Stimulated activated CD8-positive, alpha-beta memory T cell treated with anti-CD3 and anti-CD28 coated beads, Interleukin-15, amount 100 ng/mL, for 4 hours (primary cell): ENCODE results near the gene NPHP1.
"Not testable (repeated sequence)": the region's sequence is repeated elsewhere in the genome, so short reads cannot be mapped to it uniquely, and the experiment has no call there.

Experiments used
- DNase-seq, 2 donors: peaks; one replicate each; pipeline ENCODE4 v3.0.0-alpha.2; 2020; ENCODE audit warnings: low read depth in 2 of 2

Gene NPHP1

DNA sequence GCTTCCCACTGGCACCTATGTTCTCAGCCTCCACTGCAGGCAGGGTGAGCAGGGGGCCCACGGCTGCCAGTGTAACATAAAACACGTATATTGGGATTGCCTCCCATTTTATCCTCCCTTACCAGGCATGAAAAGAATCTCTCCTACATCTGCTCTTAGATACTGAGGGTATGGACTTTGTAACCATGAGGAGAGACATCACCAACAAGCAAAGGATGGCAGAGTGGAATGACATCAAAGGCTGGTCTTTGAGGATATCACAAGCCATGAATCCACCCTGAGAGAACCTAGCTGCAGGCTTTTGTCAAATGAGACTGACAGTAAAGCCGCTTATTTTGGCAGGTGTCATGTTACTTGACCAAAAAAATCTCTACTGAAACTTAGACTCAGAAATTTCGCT is 7.4 kb downstream of the NPHP1 start:
- no peak for DNase-seq

DNA sequence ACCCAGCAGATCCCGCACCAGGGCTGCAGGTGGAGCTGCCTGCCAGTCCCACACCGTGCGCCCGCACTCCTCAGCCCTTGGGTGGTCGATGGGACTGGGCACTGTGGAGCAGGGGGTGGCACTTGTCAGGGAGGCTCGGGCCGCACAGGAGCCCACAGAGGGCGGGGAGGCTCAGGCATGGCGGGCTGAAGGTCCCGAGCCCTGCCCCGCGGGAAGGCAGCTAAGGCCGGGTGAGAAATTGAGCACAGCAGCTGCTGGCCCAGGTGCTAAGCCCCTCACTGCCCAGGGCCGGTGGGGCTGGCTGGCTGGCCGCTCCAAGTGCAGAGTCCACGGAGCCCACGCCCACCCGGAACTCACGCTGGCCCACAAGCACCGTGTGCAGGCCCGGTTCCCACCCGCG is 14.6 kb downstream of the NPHP1 start:
- not testable (repeated sequence) for DNase-seq

DNA sequence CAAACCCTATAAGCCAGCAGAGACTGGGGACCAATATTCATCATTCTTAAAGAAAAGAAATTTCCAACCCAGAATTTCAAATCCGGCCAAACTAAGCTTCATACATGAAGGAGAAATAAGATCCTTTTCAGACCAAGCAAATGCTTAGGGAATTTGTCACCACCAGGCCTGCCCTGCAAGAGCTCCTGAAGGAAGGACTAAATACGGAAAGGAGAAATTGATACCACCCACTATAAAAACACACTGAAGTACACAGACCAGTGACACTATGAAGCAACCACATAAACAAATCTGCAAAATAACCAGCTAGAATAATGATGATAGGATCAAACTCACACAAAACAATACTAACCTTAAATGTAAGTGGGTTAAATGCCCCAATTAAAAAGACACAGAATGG is 22.4 kb downstream of the NPHP1 start:
- DNase-seq = no peak

DNA sequence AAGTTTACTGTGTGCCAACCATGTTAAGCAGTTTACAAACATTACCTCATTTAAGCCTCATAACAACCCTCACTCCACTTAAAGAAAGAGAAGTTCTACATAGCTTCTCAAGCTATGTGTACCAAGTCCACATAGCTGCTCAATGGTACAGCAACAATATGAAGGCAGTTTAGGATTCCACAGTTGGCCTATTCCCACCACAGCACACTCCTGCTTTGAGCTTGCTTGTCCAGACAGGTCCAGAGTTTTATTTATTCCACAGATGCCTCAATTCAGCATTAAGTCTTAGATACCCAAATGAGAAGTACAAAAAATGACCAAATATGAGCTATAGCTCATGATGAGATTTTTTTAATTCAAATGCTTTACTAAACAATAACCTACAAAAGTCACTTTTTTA is 24.8 kb downstream of the NPHP1 start:
- no peak for DNase-seq

DNA sequence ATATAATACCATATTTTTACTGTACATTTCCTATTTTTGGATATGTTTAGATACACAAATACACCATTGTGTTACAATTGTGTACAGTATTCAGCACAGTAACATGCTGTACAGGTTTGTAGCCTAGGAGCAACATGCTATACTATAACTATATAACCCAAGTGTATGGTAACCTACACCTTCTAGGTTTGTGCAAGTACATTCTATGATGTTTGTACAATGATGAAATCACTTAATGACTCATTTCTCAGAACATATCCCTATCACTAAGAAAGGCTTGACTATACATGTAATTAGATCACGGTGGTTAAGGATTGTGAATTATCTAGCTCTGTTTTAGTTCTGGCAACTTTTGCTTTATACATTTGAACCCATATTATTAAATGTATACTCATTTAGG is 31.3 kb downstream of the NPHP1 start:
- no peak for DNase-seq

DNA sequence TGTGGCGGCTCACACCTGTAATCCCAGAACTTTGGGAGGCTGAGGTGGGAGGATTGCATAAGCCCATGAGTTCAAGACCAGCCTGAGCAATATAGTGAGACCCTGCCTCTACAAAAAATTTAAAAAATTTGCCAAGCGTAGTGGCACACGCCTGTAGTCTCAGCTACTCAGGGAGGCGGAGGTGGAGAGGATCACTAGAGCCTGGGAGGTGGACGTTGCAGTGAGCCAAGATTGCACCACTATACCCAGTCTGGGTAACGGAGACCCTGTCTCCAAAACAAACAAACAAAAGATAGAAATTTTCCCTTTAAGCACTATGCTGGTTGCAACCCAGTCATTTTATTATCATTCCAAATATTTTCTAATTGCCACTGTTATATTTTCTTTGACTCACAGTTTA is 32.3 kb downstream of the NPHP1 start:
- no peak for DNase-seq

DNA sequence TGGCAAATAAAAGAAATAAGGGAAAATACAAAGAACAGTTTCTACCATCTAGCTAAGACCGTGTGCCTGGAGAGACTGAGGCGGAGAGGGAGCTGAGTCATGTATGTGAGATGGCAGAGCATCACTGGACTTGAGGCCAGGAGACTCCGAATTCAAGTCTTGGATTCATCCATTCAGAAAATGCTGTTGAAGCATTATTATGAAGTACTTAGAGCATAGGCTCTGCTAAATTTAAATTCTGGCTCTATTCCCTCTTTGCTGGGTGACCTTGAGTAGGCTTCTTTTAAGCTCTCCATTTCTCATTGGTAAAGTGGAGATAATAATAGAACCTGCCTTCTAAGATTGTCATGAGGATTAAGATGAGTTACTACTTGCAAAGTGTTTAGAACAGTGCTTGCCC is 34.7 kb downstream of the NPHP1 start:
- no peak for DNase-seq

DNA sequence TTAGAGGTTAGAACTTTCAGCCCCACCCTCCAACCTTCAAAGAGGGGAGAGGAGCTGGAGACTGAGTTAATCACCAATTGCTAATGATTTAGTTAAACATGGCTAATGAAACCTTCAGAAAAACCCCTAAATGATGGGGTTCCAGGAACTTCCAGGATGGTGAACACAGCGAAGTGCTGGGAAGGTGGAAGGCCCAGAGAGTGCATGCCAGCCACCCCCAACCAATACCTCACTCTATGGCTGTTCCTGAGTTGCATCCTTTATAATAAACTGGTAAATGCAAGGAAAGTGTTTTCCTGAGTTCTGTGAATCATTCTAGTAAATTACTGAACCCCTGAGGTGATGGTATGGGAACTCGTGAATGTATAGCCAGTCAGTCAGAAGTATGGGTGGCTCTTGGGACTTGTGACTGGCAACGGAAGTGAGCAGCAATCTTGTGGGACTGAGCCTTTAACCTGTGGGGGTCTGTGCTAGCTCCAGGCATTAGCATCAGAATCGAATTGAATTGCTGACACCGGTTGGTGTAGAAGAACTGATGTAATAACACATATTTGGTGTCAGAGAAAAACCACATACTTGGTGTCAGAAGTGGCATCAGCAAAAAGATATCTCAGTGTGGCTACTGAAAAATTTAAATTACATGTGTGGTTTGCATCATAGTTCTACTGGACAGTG is 37.4 kb downstream of the NPHP1 start:
- no peak for DNase-seq

DNA sequence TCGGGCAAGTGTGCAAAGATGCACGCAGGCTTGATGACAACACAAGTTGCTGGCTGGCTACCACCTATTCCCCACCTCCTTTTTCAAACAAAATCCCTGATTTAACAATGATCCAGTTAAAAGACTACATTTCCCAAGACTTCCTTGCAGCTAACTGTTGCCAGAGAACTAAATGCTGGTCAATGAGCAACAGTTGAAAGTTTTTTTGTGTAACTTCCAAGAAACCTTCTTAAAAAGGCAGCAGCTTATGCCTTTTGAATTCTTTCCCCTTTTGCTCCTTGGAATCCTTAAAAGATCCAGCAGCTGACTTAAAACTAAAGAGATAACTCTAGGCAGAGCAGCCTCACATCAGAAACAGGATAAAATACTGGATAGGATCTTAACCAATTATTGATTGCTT is 38.5 kb downstream of the NPHP1 start:
- no peak for DNase-seq

DNA sequence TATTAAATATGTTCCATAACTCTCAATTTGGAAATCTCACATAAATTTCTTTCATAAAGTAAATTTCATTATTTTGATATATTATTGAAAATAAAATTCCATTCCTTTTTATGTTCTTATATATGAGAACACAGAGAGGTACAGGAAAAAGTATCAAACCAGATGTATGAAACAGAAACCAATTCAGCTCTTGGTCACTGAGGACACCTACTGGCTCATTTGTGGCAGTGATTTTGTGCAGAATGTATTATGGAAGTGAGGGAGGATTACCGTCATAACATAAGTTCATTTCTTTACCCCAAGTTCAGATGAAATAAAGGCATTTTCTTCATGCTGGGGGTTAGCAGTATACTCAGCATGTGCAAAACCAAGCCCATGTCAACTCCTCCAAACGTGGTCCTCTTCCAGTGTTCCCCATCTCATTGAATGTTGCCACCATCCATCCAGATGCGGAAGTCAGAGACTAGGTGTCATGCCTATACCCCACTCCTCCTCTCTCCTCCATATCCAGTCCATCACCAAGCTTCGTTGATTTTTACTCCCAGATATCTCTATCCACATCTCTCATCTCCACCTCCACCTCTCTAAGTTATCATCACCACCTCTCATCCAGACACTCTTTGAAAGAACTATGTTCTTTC is 47.5 kb downstream of the NPHP1 start:
- no peak for DNase-seq

DNA sequence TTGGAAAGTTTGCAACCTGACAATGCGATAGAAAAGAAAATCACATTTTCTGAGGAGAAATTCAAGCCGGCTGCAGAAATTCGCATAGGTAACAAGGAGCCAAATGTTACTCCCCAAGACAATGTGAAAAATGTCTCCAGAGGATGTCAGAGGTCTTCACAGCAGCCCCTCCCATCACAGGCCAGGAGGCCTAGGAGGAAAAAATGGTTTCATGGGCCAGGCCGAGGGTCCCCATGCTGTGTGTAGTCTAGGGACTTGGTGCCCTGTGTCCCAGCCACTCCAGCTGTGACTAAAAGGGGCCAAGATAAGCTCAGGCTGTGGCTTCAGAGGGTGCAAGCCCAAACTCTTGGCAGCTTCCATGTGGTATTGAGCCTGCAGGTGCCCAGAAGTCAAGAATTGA is 50.0 kb downstream of the NPHP1 start:
- not testable (repeated sequence) for DNase-seq

DNA sequence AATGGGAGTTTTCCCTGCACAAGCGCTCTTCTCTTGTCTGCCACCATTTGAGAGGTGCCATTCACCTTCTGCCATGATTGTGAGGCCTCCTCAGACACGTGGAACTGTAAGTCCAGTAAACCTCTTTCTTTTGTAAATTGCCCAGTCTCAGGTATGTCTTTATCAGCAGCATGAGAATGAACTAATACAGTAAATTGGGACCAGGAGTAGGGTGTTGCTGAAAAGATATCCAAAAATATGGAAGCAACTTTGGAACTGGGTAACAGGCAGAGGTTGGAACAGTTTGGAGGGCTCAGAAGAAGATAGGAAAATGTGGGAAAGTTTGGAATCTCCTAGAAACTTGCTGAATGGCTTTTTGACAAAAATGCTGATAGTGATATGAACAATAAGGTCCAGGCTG is 50.6 kb downstream of the NPHP1 start:
- not testable (repeated sequence) for DNase-seq

DNA sequence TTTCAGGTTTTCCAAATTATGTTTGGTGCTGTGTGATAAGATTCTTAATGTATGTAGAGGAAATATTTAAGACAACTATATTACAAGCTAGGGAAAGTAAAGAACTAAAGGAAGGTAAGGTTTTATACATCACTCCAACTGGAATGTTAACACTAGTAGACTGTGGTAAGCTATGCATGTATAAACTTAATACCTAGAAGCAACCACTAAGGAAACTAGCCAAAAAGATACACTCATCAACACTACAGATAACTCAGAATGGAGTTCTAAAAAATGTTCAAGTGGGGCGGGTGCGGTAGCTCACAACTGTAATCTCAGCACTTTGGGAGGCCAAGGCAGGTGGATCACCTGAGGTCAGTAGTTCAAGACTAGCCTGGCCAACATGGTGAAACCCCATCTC is 51.4 kb downstream of the NPHP1 start:
- no peak for DNase-seq

DNA sequence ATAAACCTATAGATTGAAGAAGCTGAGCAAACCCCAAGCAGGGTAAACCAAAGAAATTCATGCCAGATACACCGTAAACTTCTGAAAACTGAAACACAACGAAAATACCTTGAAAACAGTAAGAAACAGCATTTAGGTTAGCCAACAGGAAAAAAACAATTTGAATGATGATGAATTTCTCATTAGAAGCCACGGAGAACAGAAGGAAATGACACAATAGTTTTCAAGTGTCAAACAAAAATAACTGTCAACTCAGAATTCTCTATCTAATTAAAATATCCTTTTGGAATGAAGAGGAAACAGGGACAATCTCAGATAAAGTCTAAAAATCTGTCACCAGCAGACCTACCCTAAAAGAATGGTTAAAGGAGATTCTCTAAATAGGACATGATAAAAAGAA is 51.9 kb downstream of the NPHP1 start:
- DNase-seq = no peak

DNA sequence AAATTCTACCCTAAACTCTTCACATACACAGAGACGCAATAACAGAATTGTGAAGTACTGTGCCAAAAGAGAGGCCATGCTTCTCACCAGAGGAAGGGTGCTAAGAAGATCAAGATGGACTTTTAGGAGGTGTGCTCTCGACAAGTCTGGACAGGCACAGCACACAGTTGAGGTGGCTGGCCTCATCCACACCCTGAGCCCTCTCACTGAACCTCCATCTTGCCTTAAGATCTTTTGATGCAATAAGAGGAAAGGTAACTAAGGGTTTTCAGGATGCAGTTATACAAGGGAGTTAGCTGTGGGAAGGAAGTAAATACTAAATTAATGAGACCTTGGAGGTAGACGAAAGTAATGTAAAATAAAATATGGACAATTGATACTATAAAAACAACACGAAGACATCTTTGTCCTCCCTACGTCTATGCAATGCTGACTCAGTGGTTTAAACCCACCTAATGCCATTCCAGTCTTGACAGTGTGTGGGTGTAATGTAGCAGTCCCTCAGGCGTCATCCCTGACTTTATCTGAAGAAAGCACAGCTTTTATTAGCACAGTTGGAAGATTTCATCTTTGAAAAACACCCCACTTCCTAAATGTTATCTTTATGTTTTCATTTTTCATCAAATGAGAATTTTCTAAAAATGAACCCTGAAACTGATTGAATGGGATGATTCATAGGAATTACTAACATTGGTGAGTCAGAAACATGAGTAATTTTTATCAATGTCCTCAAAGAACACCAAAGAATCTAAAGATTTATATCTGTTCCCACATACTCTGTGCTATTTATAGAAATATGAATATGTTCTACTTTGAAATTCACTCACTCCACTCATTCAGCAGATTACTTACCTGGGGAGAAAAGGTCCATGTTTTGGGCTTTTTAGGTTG is 55.2 kb downstream of the NPHP1 start:
- DNase-seq = no peak

DNA sequence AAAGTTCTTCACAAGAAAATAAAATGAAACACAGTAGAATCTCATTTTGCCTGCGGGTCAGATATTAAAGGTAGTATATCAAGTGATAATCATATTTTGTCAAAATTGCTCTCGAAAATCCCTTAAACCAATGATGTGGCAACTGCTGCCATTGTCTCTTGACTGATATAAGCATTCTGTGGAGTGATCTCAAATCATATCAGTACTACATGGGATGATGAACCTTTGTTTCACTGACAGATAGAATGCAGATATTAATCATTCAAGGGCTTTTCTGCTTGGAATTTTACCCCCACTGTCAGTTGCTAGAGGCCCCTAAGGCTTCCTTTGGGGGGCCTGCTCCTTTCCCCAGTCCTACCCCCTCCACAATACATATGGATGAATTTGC is 57.9 kb downstream of the NPHP1 start:
- no peak for DNase-seq

DNA sequence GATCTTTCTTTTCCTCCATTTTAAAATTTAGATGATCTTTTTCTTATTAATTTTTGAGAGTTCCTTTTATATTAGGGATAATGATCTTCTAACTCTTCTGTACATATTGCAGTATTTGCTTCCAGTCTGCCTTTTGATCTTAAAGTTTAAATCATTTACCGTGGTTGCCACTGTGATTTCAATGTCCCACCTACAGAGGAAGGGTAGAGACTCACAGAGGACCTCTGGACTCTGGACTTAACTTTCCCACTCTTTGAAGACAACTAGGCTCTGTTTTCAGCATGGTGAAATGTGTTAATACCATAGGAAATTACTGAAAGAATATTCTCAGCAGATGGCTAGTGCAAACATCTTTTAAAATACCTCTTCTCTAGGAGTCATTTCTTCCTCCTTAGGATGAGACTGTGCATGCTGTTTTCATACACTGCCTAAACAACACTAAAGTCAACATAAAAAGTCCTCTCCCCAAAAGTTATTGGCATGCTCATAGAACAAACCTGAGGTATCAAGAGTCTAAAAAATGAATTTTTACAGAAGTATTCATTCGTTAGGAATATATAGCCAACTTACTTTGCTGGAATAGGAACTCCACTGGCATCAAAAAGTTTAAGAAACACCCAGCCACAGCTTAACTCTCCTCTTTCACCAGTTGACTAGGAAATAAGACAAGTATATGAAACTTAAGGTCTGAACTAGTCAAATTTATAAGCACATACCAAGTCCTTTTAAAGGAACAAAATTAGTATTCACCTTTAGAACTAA is 58.4 kb downstream of the NPHP1 start:
- DNase-seq = no peak

DNA sequence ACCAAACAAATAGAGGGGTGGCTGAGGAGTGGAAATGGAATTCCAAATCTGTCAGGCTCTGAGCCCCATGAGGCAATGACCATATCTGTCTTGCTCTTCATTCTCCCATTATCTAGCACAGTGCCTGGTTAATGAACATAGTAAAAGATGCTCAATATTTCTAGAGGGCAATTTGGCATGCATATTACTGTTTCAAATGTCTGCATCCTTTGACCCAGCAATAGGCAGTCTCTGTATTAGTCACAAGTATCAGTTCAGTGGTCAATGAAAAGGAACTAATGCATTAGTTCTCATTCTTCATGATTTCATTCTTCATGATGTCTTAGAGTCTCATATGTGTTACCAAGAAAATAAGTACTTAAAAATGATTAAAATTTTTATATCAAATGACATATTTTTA is 60.8 kb downstream of the NPHP1 start:
- no peak for DNase-seq

DNA sequence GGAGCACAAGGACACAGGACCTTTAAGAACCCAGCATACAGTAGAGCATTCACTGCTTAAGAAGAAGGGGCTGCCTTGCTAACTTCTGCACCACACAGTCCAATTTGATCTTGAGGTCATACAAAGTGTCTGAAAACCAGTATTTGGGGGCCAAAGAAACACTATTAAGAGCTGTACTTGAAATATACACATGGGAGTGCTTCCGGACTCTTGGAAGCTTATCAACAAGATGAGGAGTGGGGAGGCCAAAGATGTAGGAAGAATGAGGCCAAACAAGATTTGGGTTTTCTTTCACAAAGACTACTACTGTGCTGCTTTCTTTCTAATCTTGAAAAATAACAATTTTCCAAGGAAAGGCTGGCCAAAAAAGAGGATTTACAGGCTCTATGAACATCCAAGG is 64.4 kb downstream of the NPHP1 start:
- DNase-seq = no peak

DNA sequence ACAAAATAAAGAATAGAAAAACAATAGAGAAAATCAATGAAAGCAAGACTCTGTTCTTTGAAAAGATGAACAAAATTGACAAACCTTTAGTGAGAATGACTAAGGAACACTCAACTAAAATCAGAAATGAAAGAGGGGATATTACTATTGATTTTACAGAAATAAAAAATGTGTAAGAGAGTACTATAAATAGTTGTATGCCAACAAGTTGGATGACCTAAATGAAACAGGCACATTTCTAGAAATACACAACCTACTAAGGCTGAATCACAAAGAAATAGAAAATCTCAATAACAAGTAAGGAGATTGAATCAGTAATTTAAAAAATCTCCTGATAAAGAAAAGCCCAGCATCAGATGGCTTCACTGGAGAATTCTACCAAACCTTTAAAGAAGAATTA is 70.8 kb downstream of the NPHP1 start:
- DNase-seq = no peak

DNA sequence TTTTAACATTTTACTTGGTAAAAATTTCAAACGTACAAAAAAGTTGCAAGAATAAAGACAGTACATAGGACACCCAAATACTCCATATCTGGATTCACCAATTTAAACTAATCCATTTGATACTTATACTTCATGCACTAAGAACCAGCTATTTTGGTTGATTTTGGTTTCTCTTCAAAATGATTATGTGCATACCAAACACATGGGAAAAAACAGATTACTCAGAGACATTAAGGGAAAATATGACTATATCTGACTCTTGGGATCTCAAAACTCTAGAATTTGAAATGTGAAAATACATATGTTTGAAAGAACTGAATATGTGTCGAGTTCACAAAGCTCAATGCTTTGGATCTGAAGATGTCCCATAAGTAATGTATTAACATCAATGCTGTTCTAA is 73.6 kb downstream of the NPHP1 start:
- DNase-seq = no peak

DNA sequence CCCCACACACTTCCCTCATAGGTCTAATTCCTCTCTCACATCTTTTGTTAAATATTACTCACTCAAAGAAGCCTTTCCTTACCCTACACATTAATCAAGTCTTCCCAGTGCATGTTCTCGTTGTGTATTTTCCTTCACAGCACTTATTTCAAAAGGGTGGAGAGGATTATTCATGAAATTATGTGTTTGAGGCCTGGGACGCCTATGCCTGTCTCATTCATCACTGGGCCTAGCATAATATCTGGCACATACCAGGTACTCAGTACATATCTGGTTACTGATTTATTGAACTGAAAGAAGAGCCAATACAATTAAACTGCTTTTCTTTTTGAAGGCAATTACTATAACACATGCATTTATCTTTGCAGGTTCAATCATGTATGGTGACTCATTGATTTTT is 74.1 kb downstream of the NPHP1 start:
- DNase-seq = no peak
